K562 (cell line): Measurements from ENCODE around the gene NEURL2. TPM values are rescaled to one million over a fixed set of nuclear protein-coding genes. Genes with fewer than 3 reads are reported as not detected.

Source experiments
- BHLHE40 ChIP-seq: IDR thresholded peaks from 2 replicates; pipeline ENCODE4 v1.6.1; 2011; ENCODE audit warnings: low read length, improper control_type of control experiment
- CBFA2T3 ChIP-seq: fragments of 450-650 bp; IDR thresholded peaks from 2 replicates; pipeline ENCODE4 v1.6.1; 2017
- CCAR2 ChIP-seq: fragments of 200-400 bp; formaldehyde crosslinking; IDR thresholded peaks from 2 replicates; pipeline ENCODE4 v1.6.1; 2017; ENCODE audit warnings: mild to moderate bottlenecking, low read depth, low read length
- CEBPG ChIP-seq, 3 experiments: fragments of 200-800 bp in 1 of 3; sonication (Bioruptor generic) in 1 of 3; sonication (generic) in 1 of 3; formaldehyde crosslinking in 1 of 3; IDR thresholded peaks in 2 of 3; conservative IDR thresholded peaks in 1 of 3; 2 replicates each; pipeline versions ENCODE4 v1.6.1 to v1.8.0; 2016 to 2022; ENCODE audit warnings: missing compliant biosample characterization in 2 of 3, missing genetic modification characterization in 2 of 3, mild to moderate bottlenecking in 1 of 3, missing genetic modification reagents in 1 of 3
- E2F5 ChIP-seq: sonication (generic); formaldehyde crosslinking; IDR thresholded peaks from 2 replicates; pipeline ENCODE4 v1.8.0; 2022; ENCODE audit warnings: mild to moderate bottlenecking, missing genetic modification reagents
- GTF2E2 ChIP-seq: fragments of 200-800 bp; sonication (Bioruptor generic); IDR thresholded peaks from 2 replicates; pipeline ENCODE4 v1.6.1; 2016; ENCODE audit warnings: missing genetic modification characterization, missing compliant biosample characterization
- MECOM ChIP-seq: fragments of 250-450 bp; sonication (Bioruptor Pico); IDR thresholded peaks from 2 replicates; pipeline ENCODE4 v1.8.0; 2022; ENCODE audit warnings: inconsistent platforms
- NCOR1 ChIP-seq: fragments of 450-650 bp; IDR thresholded peaks from 2 replicates; pipeline ENCODE4 v1.6.1; 2016; ENCODE audit warnings: mild to moderate bottlenecking, moderate library complexity
- NEUROD1 ChIP-seq: fragments of 150-350 bp; IDR thresholded peaks from 2 replicates; pipeline ENCODE4 v1.6.1; 2014; ENCODE audit warnings: borderline replicate concordance, low read length, low read depth; ENCODE audit not compliant: partially characterized antibody
- PHF8 ChIP-seq: fragments of 200-600 bp; sonication (generic); IDR thresholded peaks from 2 replicates; pipeline ENCODE4 v1.6.1; 2012; ENCODE audit warnings: mixed run types, mild to moderate bottlenecking, inconsistent platforms, low read length, moderate library complexity, borderline replicate concordance
- PPARD ChIP-seq: fragments of 250-450 bp; sonication (Bioruptor Pico); IDR thresholded peaks from 2 replicates; pipeline ENCODE4 v1.8.0; 2022; ENCODE audit warnings: inconsistent platforms, mild to moderate bottlenecking, moderate library complexity
- TAF15 ChIP-seq: fragments of 200-400 bp; formaldehyde crosslinking; IDR thresholded peaks from 2 replicates; pipeline ENCODE4 v1.6.1; 2017; ENCODE audit warnings: mild to moderate bottlenecking, low read depth, low read length, moderate library complexity
- TEAD4 ChIP-seq, 2 experiments: sonication (generic) in 1 of 2; formaldehyde crosslinking in 1 of 2; IDR thresholded peaks; 2 replicates each; pipeline versions ENCODE4 v1.6.1 to v1.8.0; 2012 to 2022; ENCODE audit warnings: borderline replicate concordance in 1 of 2, inconsistent platforms in 1 of 2, low read length in 1 of 2, mild to moderate bottlenecking in 1 of 2, missing genetic modification reagents in 1 of 2
- ZKSCAN1 ChIP-seq: fragments of 150-350 bp; IDR thresholded peaks from 2 replicates; pipeline ENCODE4 v1.6.1; 2016; ENCODE audit warnings: low read depth, low read length
- ZNF561 ChIP-seq: fragments of 450-650 bp; formaldehyde crosslinking; conservative IDR thresholded peaks from 2 replicates; pipeline ENCODE4 v1.4.0; 2020; ENCODE audit warnings: mild to moderate bottlenecking, moderate library complexity
- ZNF639 ChIP-seq, 2 experiments: fragments of 200-800 bp in 1 of 2; sonication (Bioruptor generic) in 1 of 2; sonication (generic) in 1 of 2; formaldehyde crosslinking in 1 of 2; IDR thresholded peaks in 1 of 2; conservative IDR thresholded peaks in 1 of 2; 2 replicates each; pipeline versions ENCODE4 v1.5.0 to v1.6.1; 2016 to 2020; ENCODE audit warnings: missing compliant biosample characterization in 1 of 2, missing genetic modification characterization in 1 of 2, missing genetic modification reagents in 1 of 2
- ZNF766 ChIP-seq: fragments of 200-800 bp; sonication (Bioruptor generic); conservative IDR thresholded peaks from 2 replicates; pipeline ENCODE4 v1.6.1; 2016; ENCODE audit warnings: missing genetic modification characterization, missing compliant biosample characterization
- polyA plus RNA-seq, 8 experiments: library from polyadenylated mRNA; depleted of rRNA in 4 of 8; stranded (reverse) in 5 of 8; unstranded in 3 of 8; fragments of >200 nt; fragmentation: Nextera tagmentation in 2 of 8; fragmentation: Illumina TruSeq in 1 of 8; extraction: Ambion mirVana in 2 of 8; extraction: Trizol in 1 of 8; gene quantifications; 2 replicates each; pipeline versions ENCODE4 v1.2.1 to v1.2.3, GENCODE V29; 2011 to 2014; ENCODE audit warnings: inconsistent platforms in 1 of 8, missing spikeins in 1 of 8
- total RNA-seq, 7 experiments: library from RNA; depleted of rRNA in 6 of 7; stranded (reverse); fragments of >200 nt in 6 of 7; fragmentation: Illumina TruSeq in 2 of 7; extraction: Trizol in 2 of 7; gene quantifications; 2 replicates each; pipeline versions ENCODE4 v1.2.1 to v1.2.3, GENCODE V29; 2011 to 2021; ENCODE audit warnings: low replicate concordance in 1 of 7

Gene NEURL2
- total and polyA plus RNA-seq, 9 of the 15 experiments (the other 6 are each of a cell fraction or from before 2014, with no cell fraction given) = 0.22 to 1.9 (median 0.50) TPM; not detected in 1

GRCh38 chr20:45909817-45910669 is 19.0 kb upstream of the NEURL2 start (continued):
- TF ChIP-seq NEUROD1 = no peak
- no peak for TF ChIP-seq CBFA2T3
- TF ChIP-seq GTF2E2 (tag) = no peak
- TF ChIP-seq NCOR1 = no peak
- TF ChIP-seq ZNF639 (CRISPR knock-in tag; conservative IDR thresholded peaks at IDR 0.05 in 1 of 2, IDR thresholded peaks at IDR 0.05 in 1 of 2) = peak in 1 of 2 experiments; percentile 51; a peak in 1 of 4 replicates
- no peak for TF ChIP-seq CCAR2
- TF ChIP-seq MECOM (CRISPR knock-in tag) = no peak
- TF ChIP-seq ZNF766 (CRISPR knock-in tag) = 0 out of 2 replicates have a peak, but pooled peaks have one; percentile 17
- no peak for TF ChIP-seq ZNF561 (CRISPR knock-in tag)
- TF ChIP-seq E2F5 = no peak
- TF ChIP-seq PHF8 = no peak; the same call in 1 of the 2 replicates
- no peak for TF ChIP-seq PPARD (CRISPR knock-in tag)
- TF ChIP-seq ZKSCAN1 = no peak
- no peak for TF ChIP-seq CEBPG (CRISPR knock-in tag; IDR thresholded peaks at IDR 0.05)
- no peak for TF ChIP-seq CEBPG (tag; conservative IDR thresholded peaks at IDR 0.05 in 1 of 2, IDR thresholded peaks at IDR 0.05 in 1 of 2)
- TF ChIP-seq BHLHE40 = no peak
- TF ChIP-seq TEAD4 (IDR thresholded peaks at IDR 0.05; ENCODE audit: low read length) = no peak
- no peak for TF ChIP-seq TEAD4 (CRISPR knock-in tag; IDR thresholded peaks at IDR 0.05; ENCODE audit: borderline replicate concordance)
- no peak for TF ChIP-seq TAF15
- TF ChIP-seq, all 486 proteins: peak for 33
